ENCODE measurements around the gene CLUH. TPM values are rescaled to one million over a fixed set of nuclear protein-coding genes. Genes with fewer than 3 reads are reported as not detected.

The CLUH gene
- total and polyA plus RNA-seq, 2 donors (not counting 1 experiment from before 2014, with no cell fraction given), result 53.1 to 64.6 TPM

DNA sequence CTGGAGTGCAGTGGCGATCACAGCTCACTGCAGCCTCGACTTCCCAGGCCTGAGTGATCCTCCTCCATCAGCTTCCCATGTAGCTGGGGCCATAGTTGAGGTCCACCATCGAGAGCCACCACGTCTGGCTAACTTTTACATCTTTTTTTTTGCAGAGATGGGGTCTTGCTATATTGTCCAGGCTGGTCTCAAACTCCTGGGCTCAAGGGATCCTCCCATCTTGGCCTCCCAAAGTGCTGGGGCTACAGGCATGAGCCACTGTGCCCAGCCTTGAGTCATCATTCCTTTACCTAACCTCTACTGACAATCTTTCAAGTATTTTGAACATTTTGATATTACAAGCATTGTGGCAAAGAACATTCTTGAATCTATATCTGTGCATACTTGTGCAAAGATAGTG lies 47.3 kb upstream of the CLUH start:
- Mint-ChIP-seq H3K4me1 (peaks cover 2% of the 10 kb centered on the region), H3K4me3 (no peak overlapping the region), H3K9me3 (ENCODE audit: insufficient read depth) (no peaks in the 10 kb centered on the region), H3K27me3 (peaks cover 35% of the 10 kb centered on the region), H3K27ac (no peak overlapping the region)
- 83% methylated on average over 4 of the region's 4 CpGs for WGBS (ENCODE audit: insufficient coverage)
- ChIA-PET CTCF (interaction anchor here (0.5 kb wide), 1 partner anchor 30 kb away, joined by 3 read pairs; no protein-coding TSS in a partner anchor), POLR2A (no interaction called here)
- DNase-seq, result no peak
- TF ChIP-seq EZH2 (IDR thresholded peaks at IDR 0.05; ENCODE audit: borderline replicate concordance, insufficient read depth, low read depth, low read length, poor library complexity, severe bottlenecking), result no peak
- TF ChIP-seq, protein P1, sequence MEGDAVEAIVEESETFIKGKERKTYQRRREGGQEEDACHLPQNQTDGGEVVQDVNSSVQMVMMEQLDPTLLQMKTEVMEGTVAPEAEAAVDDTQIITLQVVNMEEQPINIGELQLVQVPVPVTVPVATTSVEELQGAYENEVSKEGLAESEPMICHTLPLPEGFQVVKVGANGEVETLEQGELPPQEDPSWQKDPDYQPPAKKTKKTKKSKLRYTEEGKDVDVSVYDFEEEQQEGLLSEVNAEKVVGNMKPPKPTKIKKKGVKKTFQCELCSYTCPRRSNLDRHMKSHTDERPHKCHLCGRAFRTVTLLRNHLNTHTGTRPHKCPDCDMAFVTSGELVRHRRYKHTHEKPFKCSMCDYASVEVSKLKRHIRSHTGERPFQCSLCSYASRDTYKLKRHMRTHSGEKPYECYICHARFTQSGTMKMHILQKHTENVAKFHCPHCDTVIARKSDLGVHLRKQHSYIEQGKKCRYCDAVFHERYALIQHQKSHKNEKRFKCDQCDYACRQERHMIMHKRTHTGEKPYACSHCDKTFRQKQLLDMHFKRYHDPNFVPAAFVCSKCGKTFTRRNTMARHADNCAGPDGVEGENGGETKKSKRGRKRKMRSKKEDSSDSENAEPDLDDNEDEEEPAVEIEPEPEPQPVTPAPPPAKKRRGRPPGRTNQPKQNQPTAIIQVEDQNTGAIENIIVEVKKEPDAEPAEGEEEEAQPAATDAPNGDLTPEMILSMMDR (IDR thresholded peaks at IDR 0.05), result no peak
- Histone ChIP-seq H4K20me1 (ENCODE audit: control insufficient read depth, insufficient read depth, low read length, poor library complexity, severe bottlenecking) (no peaks in the 10 kb centered on the region), H3K4me3 (ENCODE audit: control extremely low read depth in 1 of 5, extremely low read depth in 1 of 5, insufficient read depth in 1 of 5, low read depth in 2 of 5, low read length in 4 of 5) (no peak overlapping the region), H3K9me3 (ENCODE audit: control extremely low read depth in 1 of 3, control insufficient read depth in 2 of 3, insufficient read depth in 1 of 3, low read length in 2 of 3) (peaks cover 0 to 5% (median 0%) of the 10 kb centered on the region in 3 donors), H3K79me2 (ENCODE audit: control insufficient read depth, insufficient read depth, low read length) (no peaks in the 10 kb centered on the region), H3K27me3 (replicated peaks in 1 of 4; ENCODE audit: control extremely low read depth in 1 of 4, control insufficient read depth in 3 of 4, insufficient read depth in 4 of 4, low read length in 3 of 4) (peaks cover 0 to 48% (median 11%) of the 10 kb centered on the region in 4 experiments), H3K9ac (ENCODE audit: low read length) (no peak overlapping the region), H3K36me3 (replicated peaks in 1 of 2; ENCODE audit: control extremely low read depth in 1 of 2, control insufficient read depth in 1 of 2, extremely low read depth in 1 of 2, insufficient read depth in 2 of 2, low read length in 1 of 2) (no peaks in the 10 kb centered on the region), H2AFZ (ENCODE audit: insufficient read depth, low read depth, low read length, poor library complexity, severe bottlenecking) (no peak overlapping the region), H3K4me1 (ENCODE audit: control insufficient read depth in 2 of 2, insufficient read depth in 2 of 2, low read length in 2 of 2) (peaks cover 8% of the 10 kb centered on the region in 2 donors), H3K27ac (ENCODE audit: low read length in 2 of 2) (no peak overlapping the region), H3K4me2 (replicated peaks; ENCODE audit: low read depth, low read length, poor library complexity, severe bottlenecking) (no peak overlapping the region)
- intact Hi-C loops (cut with micrococcal nuclease), result no loop called here
- no peak for ATAC-seq (ENCODE audit: low read depth)

DNA sequence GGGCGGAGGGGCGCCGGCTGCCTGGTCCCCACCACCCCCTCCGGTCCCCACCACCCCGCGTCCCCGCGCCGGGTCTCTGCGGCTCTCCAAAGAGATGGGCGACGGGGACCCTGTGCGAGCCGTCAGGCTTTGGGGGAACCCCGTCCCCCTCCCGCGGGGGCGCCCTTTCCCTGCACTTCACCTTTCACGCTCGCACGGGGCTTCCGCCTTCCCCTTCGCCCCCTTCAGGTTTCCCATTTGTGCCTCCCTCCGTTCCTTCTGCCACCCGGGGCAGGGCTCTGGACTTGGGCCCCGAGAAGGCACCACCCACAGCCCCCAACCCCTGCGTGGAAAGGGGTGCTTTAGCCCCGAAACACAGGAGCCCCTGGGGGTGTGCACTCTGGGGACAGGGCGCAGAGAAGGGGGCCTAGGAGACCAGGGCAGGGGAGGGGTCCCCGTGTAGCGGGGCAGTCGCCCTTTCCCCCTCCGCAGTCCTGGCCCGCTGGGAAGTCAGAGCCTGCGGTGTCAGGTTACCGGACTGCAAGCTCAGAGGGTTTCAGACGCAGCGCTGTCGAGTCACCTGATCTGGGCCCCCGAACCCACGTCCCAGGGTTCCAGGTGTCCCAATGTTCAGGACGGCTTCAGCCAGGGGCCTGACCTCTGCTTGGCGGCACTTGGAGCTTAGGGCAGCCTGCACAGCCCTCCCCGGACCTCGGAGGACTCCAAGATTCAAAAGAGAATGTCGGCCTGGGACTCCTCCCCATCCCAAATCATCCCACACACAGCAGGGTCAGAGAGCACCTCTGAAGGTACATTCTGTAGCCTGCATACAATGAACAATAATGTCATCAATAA lies 44.5 kb upstream of the CLUH start:
- Histone ChIP-seq H2AFZ (ENCODE audit: insufficient read depth, low read depth, low read length, poor library complexity, severe bottlenecking) (no peak overlapping the region), H3K36me3 (replicated peaks in 1 of 2; ENCODE audit: control extremely low read depth in 1 of 2, control insufficient read depth in 1 of 2, extremely low read depth in 1 of 2, insufficient read depth in 2 of 2, low read length in 1 of 2) (no peaks in the 10 kb centered on the region), H3K4me3 (ENCODE audit: control extremely low read depth in 1 of 5, extremely low read depth in 1 of 5, insufficient read depth in 1 of 5, low read depth in 2 of 5, low read length in 4 of 5) (no peak overlapping the region), H3K9me3 (ENCODE audit: control extremely low read depth in 1 of 3, control insufficient read depth in 2 of 3, insufficient read depth in 1 of 3, low read length in 2 of 3) (peaks cover 0 to 5% (median 0%) of the 10 kb centered on the region in 3 donors), H3K27ac (ENCODE audit: low read length in 2 of 2) (no peak overlapping the region), H4K20me1 (ENCODE audit: control insufficient read depth, insufficient read depth, low read length, poor library complexity, severe bottlenecking) (no peaks in the 10 kb centered on the region), H3K4me2 (replicated peaks; ENCODE audit: low read depth, low read length, poor library complexity, severe bottlenecking) (peak overlapping the region; percentile 49), H3K27me3 (replicated peaks in 1 of 4; ENCODE audit: control extremely low read depth in 1 of 4, control insufficient read depth in 3 of 4, insufficient read depth in 4 of 4, low read length in 3 of 4) (peaks cover 0 to 43% (median 12%) of the 10 kb centered on the region in 4 experiments), H3K4me1 (ENCODE audit: control insufficient read depth in 2 of 2, insufficient read depth in 2 of 2, low read length in 2 of 2) (peaks cover 8% of the 10 kb centered on the region in 2 donors), H3K9ac (ENCODE audit: low read length) (no peak overlapping the region), H3K79me2 (ENCODE audit: control insufficient read depth, insufficient read depth, low read length) (no peaks in the 10 kb centered on the region)
- no peak for ATAC-seq (ENCODE audit: low read depth)
- WGBS (ENCODE audit: insufficient coverage), result 4% methylated on average over 46 of the region's 46 CpGs
- H3K27ac Mint-ChIP-seq, result no peak overlapping the region
- DNase-seq, result no peak
- ChIA-PET POLR2A (no interaction called here), CTCF (interaction anchor here (0.6 kb wide), 1 partner anchor 374 kb away, joined by 3 read pairs; no protein-coding TSS in a partner anchor)
- peak overlapping the region; percentile 59 for H3K4me3 Mint-ChIP-seq
- peaks cover 2% of the 10 kb centered on the region for H3K4me1 Mint-ChIP-seq
- TF ChIP-seq, protein P1 (IDR thresholded peaks at IDR 0.05), result no peak
- TF ChIP-seq EZH2 (IDR thresholded peaks at IDR 0.05; ENCODE audit: borderline replicate concordance, insufficient read depth, low read depth, low read length, poor library complexity, severe bottlenecking), result no peak
- H3K9me3 Mint-ChIP-seq (ENCODE audit: insufficient read depth), result no peaks in the 10 kb centered on the region
- peaks cover 36% of the 10 kb centered on the region for H3K27me3 Mint-ChIP-seq
- intact Hi-C loops (cut with micrococcal nuclease), result no loop called here

All from B cell (primary cell).